ENCODE data around the gene UCK2.

The UCK2 gene

GRCh38 chr1:165945911-165946310, 118.5 kb downstream of the UCK2 start:
- no peak overlapping the region for H3K27ac ChIP-seq
- no peak for TF ChIP-seq ZFX (IDR thresholded peaks at IDR 0.05)
- TF ChIP-seq, protein P1, sequence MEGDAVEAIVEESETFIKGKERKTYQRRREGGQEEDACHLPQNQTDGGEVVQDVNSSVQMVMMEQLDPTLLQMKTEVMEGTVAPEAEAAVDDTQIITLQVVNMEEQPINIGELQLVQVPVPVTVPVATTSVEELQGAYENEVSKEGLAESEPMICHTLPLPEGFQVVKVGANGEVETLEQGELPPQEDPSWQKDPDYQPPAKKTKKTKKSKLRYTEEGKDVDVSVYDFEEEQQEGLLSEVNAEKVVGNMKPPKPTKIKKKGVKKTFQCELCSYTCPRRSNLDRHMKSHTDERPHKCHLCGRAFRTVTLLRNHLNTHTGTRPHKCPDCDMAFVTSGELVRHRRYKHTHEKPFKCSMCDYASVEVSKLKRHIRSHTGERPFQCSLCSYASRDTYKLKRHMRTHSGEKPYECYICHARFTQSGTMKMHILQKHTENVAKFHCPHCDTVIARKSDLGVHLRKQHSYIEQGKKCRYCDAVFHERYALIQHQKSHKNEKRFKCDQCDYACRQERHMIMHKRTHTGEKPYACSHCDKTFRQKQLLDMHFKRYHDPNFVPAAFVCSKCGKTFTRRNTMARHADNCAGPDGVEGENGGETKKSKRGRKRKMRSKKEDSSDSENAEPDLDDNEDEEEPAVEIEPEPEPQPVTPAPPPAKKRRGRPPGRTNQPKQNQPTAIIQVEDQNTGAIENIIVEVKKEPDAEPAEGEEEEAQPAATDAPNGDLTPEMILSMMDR (conservative IDR thresholded peaks at IDR 0.05), result no peak

- no peak overlapping the region for H3K27ac ChIP-seq
- TF ChIP-seq ZFX (IDR thresholded peaks at IDR 0.05), result no peak
- TF ChIP-seq, protein P1 (conservative IDR thresholded peaks at IDR 0.05), result no peak
These were observed 120.5 kb downstream of the UCK2 start for GRCh38 chr1:165947797-165948455.

DNA sequence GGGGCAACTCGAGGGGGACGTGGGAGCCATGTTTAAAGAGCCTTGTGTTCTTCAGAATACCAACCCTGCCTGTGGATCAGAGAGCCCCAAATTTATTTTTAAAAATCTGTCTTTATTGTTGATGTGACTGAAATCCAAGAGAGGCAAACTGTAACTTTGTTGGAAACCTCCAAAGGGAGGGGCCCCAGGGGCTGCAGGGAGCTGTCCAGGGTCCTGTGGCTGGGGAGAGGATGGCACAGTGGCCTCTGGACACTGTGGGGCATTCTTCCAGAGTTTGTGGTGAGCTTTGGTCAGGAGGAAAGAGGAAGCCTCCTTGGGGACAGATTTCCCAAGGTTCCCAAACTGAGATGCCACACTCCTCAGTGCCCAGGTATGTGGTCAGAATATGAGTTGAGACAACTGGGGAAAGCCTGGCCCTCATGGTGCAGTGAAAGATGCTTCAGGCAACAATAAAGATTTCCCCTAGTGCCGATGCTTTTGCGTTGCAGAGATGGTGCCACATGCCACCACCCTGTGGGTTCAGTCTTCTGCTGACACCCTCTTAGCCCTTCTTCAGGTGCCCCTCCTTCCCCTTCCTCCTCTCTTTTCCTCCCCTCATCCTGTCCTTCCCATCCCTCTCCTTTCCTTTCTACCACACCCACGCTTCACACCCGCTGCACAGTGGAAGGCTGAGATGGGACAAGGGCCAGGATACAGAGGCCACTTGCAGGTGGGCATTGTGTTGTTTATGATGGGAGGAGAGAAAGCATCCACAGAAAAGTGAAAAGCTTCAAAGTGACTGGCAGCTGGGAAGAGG, 122.1 kb downstream of the UCK2 start:
- TF ChIP-seq ZFX (IDR thresholded peaks at IDR 0.05), result no peak
- TF ChIP-seq, protein P1 (conservative IDR thresholded peaks at IDR 0.05), result no peak
- no peak overlapping the region for H3K27ac ChIP-seq

DNA sequence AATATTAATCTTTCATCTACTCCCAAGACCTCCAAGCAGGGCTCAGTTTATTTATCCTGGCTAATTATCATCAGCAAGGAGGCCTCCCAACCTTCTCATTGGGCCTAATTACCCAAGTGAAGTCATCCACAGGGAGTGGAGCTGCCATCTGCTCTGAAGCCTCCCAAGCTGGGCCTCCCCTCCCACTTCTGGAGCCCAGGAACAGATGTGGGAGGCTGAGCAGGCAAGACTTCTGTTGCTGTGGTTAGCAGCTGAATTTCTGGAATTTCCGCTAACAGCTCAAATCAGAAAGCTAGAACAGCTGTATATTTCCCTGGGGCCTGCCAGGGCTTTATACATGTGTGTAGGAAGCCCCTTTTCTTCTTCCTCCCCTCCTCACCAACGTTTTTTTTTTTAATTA, 127.5 kb downstream of the UCK2 start:
- no peak overlapping the region for H3K27ac ChIP-seq
- no peak for TF ChIP-seq ZFX (IDR thresholded peaks at IDR 0.05)
- TF ChIP-seq, protein P1 (conservative IDR thresholded peaks at IDR 0.05), result no peak

- TF ChIP-seq, protein P1 (conservative IDR thresholded peaks at IDR 0.05), result no peak
- no peak for TF ChIP-seq ZFX (IDR thresholded peaks at IDR 0.05)
- H3K27ac ChIP-seq, result no peak overlapping the region
These were observed 130.9 kb downstream of the UCK2 start for GRCh38 chr1:165958306-165958705.

- TF ChIP-seq ZFX (IDR thresholded peaks at IDR 0.05), result no peak
- TF ChIP-seq, protein P1 (conservative IDR thresholded peaks at IDR 0.05), result no peak
- H3K27ac ChIP-seq, result no peak overlapping the region
These were observed 132.7 kb downstream of the UCK2 start for GRCh38 chr1:165960136-165960535.

- H3K27ac ChIP-seq, result no peak overlapping the region
- TF ChIP-seq, protein P1 (conservative IDR thresholded peaks at IDR 0.05), result no peak
- no peak for TF ChIP-seq ZFX (IDR thresholded peaks at IDR 0.05)
These were observed 133.5 kb downstream of the UCK2 start for GRCh38 chr1:165960881-165961280.
